Muscle layer of duodenum (tissue), 2 donors: ENCODE data around the gene TLR2.

Experiments
- H3K27ac ChIP-seq: one replicate; pipeline ENCODE4 v1.7.0; 2013; ENCODE audit warnings: mild to moderate bottlenecking, low read length
- H3K27me3 ChIP-seq: one replicate; pipeline ENCODE4 v1.7.0; 2013; ENCODE audit warnings: low read depth, mild to moderate bottlenecking, control low read depth, low read length
- H3K36me3 ChIP-seq, 2 donors: one replicate each; pipeline ENCODE4 v1.7.0; 2013; ENCODE audit warnings: low read length in 2 of 2, control low read depth in 1 of 2, mild to moderate bottlenecking in 1 of 2; ENCODE audit not compliant: insufficient read depth in 2 of 2, control insufficient read depth in 1 of 2
- H3K4me1 ChIP-seq, 2 donors: one replicate each; pipeline ENCODE4 v1.7.0; 2013; ENCODE audit warnings: low read length in 2 of 2, mild to moderate bottlenecking in 2 of 2, control low read depth in 1 of 2, moderate library complexity in 1 of 2; ENCODE audit not compliant: insufficient read depth in 2 of 2, control insufficient read depth in 1 of 2
- H3K4me3 ChIP-seq, 2 donors: one replicate each; pipeline ENCODE4 v1.7.0; 2013; ENCODE audit warnings: low read length in 2 of 2, low read depth in 1 of 2, mild to moderate bottlenecking in 1 of 2
- H3K9me3 ChIP-seq, 2 donors: one replicate each; pipeline ENCODE4 v1.7.0; 2013; ENCODE audit warnings: low read length in 2 of 2, control low read depth in 1 of 2, mild to moderate bottlenecking in 1 of 2; ENCODE audit not compliant: control insufficient read depth in 1 of 2
- donor health status: healthy.

Gene TLR2

DNA sequence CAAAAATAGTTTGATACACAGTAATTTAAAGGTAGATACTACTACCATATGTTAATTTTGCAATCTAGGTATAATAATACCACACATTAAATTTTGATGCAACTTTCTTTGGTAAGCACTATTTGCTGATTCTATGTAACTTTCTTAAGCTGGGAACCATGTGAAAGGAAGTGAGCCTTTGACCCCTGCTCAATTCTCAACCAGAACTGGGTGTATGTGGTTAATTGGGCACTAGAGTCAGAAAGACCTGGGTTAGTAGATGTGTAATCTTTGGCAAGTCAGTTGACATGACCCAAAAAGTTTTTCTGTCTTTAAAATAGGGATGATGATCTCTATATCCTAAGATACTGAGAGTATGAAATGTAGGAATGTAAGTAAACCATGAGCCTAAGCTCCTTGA, 22.4 kb downstream of the TLR2 start:
- no peak overlapping the region for H3K4me3 ChIP-seq
- H3K36me3 ChIP-seq, result no peaks in the 10 kb centered on the region
- H3K4me1 ChIP-seq, result no peaks in the 10 kb centered on the region
- no peaks in the 10 kb centered on the region for H3K27me3 ChIP-seq
- H3K9me3 ChIP-seq, result no peaks in the 10 kb centered on the region
- no peak overlapping the region for H3K27ac ChIP-seq

DNA sequence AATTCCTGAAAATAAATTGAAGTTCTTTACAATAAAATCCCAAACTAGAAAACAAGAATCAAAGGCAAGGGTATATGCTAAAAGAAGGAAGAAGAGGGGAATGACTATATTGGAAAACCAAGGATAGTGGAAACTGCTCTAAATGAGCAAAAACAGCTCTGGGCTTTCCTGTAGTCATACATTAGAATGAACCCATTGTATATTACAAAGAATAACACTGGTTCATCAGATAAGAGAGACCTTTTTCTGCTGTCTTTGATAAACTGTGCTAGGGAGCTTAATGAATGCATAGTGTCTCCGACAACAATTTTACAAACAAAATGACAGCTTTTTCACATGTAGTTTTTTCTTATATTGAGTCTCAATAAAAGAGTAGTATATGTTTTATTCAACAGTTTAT, 26.6 kb downstream of the TLR2 start:
- Histone ChIP-seq H3K36me3 (no peaks in the 10 kb centered on the region), H3K27ac (no peak overlapping the region), H3K9me3 (no peaks in the 10 kb centered on the region), H3K27me3 (no peaks in the 10 kb centered on the region), H3K4me3 (no peak overlapping the region), H3K4me1 (no peaks in the 10 kb centered on the region)

DNA sequence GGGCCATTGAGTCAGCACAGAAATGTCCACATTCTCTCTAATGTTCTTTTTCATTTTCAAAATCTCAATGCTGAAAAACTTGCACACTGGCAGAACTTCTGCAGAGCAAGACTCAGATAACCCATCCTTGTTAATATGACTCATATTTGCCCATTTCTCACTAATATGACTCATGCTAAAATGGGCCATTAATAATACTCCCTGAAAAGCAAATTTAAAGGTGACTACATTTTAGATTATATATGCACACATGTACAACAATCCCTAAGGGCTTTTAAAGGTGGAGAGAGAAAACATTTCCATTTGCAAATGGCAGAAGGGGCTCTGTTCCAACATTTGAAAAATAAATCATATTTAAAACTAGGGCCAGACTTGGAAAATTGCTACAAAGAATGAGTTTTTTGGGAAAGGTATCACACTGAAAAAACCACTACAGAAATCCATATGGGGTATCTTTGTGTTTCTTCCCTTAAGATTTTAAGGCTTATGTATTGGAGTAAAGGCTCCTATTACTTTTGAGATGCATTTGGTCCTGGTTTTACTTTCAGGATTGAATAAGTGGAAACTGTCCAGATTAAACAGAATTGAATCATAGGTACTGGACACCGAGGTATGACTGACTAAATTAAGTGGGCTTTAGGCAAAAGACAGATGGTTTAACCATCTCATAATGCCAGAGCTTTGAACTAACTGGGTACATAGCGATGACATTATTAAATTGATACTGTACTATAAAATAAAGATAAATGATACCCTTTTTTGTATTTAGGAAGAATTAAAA, 30.0 kb downstream of the TLR2 start:
- Histone ChIP-seq H3K4me3 (no peak overlapping the region), H3K27me3 (no peaks in the 10 kb centered on the region), H3K36me3 (no peaks in the 10 kb centered on the region), H3K4me1 (no peaks in the 10 kb centered on the region), H3K9me3 (no peaks in the 10 kb centered on the region), H3K27ac (no peak overlapping the region)

DNA sequence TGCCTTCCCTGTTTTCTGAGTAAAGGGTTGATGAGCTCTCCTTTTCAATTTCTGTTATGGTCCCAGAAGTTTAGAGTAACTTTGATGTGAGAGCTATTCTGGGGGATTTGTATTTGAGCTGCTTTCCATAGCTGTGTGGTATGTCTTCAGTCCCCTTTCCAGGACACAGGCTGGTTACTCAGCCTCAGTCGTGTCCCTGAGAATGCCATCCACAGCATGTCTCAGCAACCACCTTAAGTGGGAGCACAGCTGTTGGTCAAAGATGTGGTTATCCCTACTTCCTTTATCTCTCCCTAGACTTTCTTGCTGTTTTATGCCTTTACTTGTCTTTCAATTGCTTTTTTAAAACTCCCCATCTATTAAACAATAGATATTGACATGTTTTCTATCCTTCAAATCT, 38.0 kb downstream of the TLR2 start:
- no peaks in the 10 kb centered on the region for H3K27me3 ChIP-seq
- H3K27ac ChIP-seq, result no peak overlapping the region
- no peak overlapping the region for H3K4me3 ChIP-seq
- no peaks in the 10 kb centered on the region for H3K4me1 ChIP-seq
- no peaks in the 10 kb centered on the region for H3K36me3 ChIP-seq
- no peaks in the 10 kb centered on the region for H3K9me3 ChIP-seq

DNA sequence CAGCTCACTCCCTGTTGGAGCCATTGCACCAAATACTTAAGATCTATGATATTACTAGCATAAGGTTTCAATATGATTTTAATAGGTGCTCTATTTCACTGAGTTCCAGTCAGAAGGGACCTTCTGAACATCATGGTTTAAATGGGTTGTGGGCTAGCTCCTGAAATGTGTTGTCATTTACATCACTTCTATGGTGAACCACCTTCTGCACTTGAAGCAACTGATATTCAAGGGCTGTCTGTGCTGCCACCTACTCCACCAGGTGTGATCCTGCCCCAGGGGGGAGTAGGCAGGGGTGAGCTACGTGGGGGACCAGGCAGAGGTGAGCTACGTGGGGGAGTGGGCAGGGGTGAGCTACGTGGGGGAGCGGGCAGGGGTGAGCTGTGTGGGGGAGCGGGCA, 40.5 kb downstream of the TLR2 start:
- Histone ChIP-seq H3K27me3 (no peaks in the 10 kb centered on the region), H3K4me3 (no peak overlapping the region), H3K27ac (no peak overlapping the region), H3K9me3 (no peaks in the 10 kb centered on the region), H3K4me1 (no peaks in the 10 kb centered on the region), H3K36me3 (no peaks in the 10 kb centered on the region)

DNA sequence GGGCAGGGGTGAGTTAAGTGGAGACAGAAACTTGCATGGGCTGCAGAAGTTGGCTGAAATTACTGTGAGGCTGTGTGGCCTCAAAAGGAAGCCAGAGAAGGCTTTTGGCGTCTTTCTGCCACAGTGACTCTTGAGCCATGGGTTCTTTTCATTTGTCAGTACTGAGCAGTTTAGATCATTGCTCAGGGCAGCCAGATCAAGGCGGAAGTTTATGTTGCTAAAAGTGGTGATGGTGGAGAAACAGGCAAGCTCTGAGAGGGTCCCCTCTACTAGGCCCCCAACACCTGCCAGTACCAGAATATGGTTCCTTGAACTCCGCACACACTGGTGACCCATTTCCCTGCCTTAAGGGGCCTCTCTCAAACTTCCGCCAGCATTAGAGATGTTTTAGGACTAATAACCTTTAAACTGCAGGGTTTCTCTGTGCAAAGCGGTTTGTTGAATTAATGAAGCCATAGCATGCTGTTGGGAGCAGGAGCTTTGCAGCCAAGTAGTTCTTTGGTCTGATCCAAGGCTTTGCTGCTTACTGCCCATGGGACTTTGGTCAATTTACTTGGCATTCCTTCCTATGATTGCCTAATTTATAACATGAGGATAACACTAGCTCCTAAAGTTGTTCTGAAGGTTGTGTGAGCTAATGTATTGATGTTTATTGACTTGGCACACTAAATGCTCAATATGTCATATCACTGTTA, 41.2 kb downstream of the TLR2 start:
- Histone ChIP-seq H3K9me3 (no peaks in the 10 kb centered on the region), H3K36me3 (no peaks in the 10 kb centered on the region), H3K4me1 (no peaks in the 10 kb centered on the region), H3K4me3 (no peak overlapping the region), H3K27me3 (no peaks in the 10 kb centered on the region), H3K27ac (no peak overlapping the region)

DNA sequence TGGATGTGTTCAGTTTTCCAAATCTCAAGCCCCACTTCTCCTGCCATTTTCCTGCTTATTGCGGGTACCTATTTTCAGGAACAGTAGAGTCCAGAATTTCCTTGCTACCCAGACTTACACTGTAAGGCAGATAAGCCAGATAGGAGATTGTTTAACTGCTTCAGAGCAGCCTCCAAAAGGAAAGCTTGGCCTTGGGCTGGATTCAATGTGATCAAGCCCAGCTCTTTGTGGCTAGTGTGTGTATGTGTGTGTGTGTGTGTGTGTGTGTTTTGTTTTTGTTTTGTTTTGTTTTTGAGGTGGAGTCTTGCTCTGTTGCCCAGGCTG, 41.7 kb downstream of the TLR2 start:
- Histone ChIP-seq H3K27me3 (no peaks in the 10 kb centered on the region), H3K27ac (no peak overlapping the region), H3K4me1 (no peaks in the 10 kb centered on the region), H3K4me3 (no peak overlapping the region), H3K9me3 (no peaks in the 10 kb centered on the region), H3K36me3 (no peaks in the 10 kb centered on the region)

DNA sequence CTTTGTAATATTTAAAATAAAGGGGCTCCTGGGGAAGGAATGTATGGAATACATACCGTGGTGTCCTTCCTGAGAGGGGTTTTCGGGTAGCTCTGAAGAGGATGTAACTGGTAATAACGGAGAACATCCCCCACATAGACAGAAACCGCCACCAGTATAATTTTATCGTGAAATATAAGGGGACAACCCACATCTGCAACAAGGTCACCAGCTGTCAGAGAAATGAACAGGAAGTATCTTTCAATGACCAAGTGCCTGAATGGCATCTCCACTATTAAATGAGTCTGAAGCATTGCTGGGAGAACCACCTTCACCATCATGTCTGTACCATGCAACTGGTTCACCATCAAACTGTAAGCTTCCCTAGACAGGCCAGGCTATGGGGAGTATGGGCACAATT, 44.1 kb downstream of the TLR2 start:
- Histone ChIP-seq H3K27me3 (no peaks in the 10 kb centered on the region), H3K4me1 (no peaks in the 10 kb centered on the region), H3K9me3 (no peaks in the 10 kb centered on the region), H3K4me3 (no peak overlapping the region), H3K36me3 (no peaks in the 10 kb centered on the region), H3K27ac (no peak overlapping the region)

DNA sequence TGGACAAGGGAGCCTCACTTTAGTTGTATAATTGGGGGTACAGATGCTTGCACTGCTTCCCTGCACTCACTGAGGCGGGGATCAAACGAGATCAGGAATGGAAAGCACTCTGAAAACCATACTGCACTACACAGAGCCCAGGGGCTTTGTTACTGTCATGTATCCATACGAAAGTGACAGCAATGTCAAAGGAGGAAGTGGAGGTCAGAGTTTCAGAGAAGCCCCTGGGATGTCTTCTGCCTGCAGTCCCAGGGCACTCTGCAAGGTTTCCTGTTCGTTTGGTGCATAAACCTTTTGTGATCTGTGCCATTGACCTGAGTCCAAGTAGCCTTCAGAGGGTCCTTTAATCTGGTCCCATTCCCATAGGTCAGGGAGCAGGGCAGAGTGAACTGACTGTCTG, 44.6 kb downstream of the TLR2 start:
- no peak overlapping the region for H3K27ac ChIP-seq

DNA sequence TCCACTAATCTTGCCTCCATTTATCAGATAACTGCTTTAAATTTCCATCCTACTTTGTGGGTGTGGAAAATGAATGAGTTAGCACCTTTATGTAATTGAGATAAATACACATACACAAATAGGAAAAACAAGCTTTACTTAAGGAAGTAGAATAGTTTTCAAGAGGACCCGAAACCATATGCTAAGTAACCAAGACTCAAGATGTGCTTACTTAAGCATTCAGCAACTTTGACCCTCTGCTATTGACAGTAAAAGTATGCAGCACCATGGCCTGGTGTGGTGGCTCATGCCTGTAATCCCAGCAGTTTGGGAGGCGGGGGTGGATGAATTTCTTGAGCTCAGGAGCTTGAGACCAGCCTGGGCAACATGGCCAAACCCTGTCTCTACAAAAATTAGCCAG, 45.8 kb downstream of the TLR2 start:
- Histone ChIP-seq H3K9me3 (no peaks in the 10 kb centered on the region), H3K4me3 (no peak overlapping the region), H3K36me3 (no peaks in the 10 kb centered on the region), H3K27ac (no peak overlapping the region), H3K27me3 (no peaks in the 10 kb centered on the region), H3K4me1 (no peaks in the 10 kb centered on the region)

More for the DNA sequence above, 44.6 kb downstream of the TLR2 start:
- Histone ChIP-seq H3K4me1 (no peaks in the 10 kb centered on the region), H3K9me3 (no peaks in the 10 kb centered on the region), H3K27me3 (no peaks in the 10 kb centered on the region), H3K36me3 (no peaks in the 10 kb centered on the region), H3K4me3 (no peak overlapping the region)

DNA sequence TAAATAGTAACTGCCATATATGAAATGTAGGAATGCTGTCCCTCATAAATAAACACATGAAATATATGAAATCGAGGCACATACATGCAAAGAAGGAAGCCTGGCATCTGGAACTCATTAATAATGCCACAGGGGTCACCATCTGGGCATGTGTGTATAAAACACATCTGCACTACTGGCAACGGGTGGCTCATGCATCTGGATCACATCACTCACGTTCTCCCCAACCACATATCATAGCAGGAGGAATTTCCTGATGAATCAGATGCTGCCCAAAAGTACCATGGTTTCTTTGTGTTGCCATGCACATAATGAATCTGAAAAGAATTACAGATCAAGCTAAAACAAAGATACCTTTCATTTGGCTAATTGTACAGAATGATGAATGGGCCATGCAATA, 47.2 kb downstream of the TLR2 start:
- Histone ChIP-seq H3K27ac (no peak overlapping the region), H3K27me3 (no peaks in the 10 kb centered on the region), H3K4me3 (no peak overlapping the region), H3K9me3 (no peaks in the 10 kb centered on the region), H3K4me1 (no peaks in the 10 kb centered on the region), H3K36me3 (no peaks in the 10 kb centered on the region)
